Nephron progenitor cell (in vitro differentiated cells): ENCODE measurements around the gene TMEM108.

Experiments
- DNase-seq: peaks from one replicate; pipeline ENCODE4 v3.0.0; 2021
- H3K27ac Mint-ChIP-seq: 2 replicates; pipeline ENCODE4 v1.8.0; 2021; ENCODE audit warnings: mild to moderate bottlenecking, moderate library complexity, mixed read lengths
- H3K27me3 Mint-ChIP-seq: 2 replicates; pipeline ENCODE4 v1.8.0; 2021; ENCODE audit warnings: mild to moderate bottlenecking, low read depth, mixed read lengths; ENCODE audit not compliant: poor library complexity
- H3K36me3 Mint-ChIP-seq: 2 replicates; pipeline ENCODE4 v1.8.0; 2021; ENCODE audit warnings: low read depth, mixed read lengths
- H3K4me1 Mint-ChIP-seq: 2 replicates; pipeline ENCODE4 v1.8.0; 2021; ENCODE audit warnings: mixed read lengths
- H3K4me3 Mint-ChIP-seq: 2 replicates; pipeline ENCODE4 v1.8.0; 2021; ENCODE audit warnings: mild to moderate bottlenecking, moderate library complexity, mixed read lengths
- H3K9me3 Mint-ChIP-seq: 2 replicates; pipeline ENCODE4 v1.8.0; 2021; ENCODE audit warnings: mild to moderate bottlenecking, moderate library complexity, mixed read lengths
- TF ChIP-seq, protein P1 (sequence below): fragments of 200-600 bp; sonication (generic); IDR thresholded peaks from 2 replicates; pipeline ENCODE4 v1.5.0; 2021; ENCODE audit warnings: antibody characterized with exemption

Gene TMEM108

GRCh38 chr3:133058831-133059230, 20.6 kb downstream of the TMEM108 start:
- Mint-ChIP-seq H3K4me1 (peaks cover 44% of the 10 kb centered on the region), H3K9me3 (no peaks in the 10 kb centered on the region), H3K4me3 (no peak overlapping the region), H3K36me3 (no peaks in the 10 kb centered on the region), H3K27me3 (no peaks in the 10 kb centered on the region), H3K27ac (no peak overlapping the region)
- TF ChIP-seq, protein P1, sequence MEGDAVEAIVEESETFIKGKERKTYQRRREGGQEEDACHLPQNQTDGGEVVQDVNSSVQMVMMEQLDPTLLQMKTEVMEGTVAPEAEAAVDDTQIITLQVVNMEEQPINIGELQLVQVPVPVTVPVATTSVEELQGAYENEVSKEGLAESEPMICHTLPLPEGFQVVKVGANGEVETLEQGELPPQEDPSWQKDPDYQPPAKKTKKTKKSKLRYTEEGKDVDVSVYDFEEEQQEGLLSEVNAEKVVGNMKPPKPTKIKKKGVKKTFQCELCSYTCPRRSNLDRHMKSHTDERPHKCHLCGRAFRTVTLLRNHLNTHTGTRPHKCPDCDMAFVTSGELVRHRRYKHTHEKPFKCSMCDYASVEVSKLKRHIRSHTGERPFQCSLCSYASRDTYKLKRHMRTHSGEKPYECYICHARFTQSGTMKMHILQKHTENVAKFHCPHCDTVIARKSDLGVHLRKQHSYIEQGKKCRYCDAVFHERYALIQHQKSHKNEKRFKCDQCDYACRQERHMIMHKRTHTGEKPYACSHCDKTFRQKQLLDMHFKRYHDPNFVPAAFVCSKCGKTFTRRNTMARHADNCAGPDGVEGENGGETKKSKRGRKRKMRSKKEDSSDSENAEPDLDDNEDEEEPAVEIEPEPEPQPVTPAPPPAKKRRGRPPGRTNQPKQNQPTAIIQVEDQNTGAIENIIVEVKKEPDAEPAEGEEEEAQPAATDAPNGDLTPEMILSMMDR = no peak
- no peak for DNase-seq

DNA sequence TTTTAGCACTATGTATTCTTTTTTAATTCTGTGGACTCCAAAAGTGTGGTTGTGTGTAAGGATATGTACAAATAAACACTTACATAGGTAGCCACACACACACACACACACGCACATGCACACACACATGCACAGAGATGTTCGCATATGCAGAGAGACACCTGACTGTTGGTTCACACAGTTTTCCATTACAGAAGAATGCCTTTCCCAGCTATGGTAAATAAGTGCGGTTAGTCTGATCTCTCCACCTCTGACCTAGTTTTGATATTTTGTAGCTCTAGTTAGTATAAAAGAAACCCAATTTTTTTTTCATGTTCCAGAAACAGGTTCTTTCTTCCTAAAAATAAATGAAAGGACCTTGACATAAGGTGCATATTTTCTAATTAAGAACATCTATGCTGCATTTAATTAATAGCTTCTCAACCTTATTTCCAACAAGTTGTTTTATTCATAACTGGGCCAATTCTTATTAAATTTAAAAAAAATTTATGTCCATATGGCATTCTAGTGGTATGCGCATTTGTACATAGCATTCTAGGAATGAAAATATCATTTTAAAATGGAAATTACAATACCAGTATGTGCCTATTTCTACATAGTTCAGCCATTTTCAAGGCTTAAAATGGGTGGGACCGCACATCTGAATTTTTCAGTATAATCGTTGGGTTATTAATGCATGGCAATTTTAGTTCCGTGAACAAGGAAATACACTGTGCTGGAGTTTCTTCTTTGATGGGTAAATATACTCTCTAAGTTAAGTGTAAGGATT, 27.2 kb downstream of the TMEM108 start:
- TF ChIP-seq, protein P1 = no peak
- Mint-ChIP-seq H3K27me3 (peaks cover 12% of the 10 kb centered on the region), H3K9me3 (no peaks in the 10 kb centered on the region), H3K36me3 (no peaks in the 10 kb centered on the region), H3K4me3 (no peak overlapping the region), H3K27ac (no peak overlapping the region), H3K4me1 (no peaks in the 10 kb centered on the region)
- DNase-seq = no peak

DNA sequence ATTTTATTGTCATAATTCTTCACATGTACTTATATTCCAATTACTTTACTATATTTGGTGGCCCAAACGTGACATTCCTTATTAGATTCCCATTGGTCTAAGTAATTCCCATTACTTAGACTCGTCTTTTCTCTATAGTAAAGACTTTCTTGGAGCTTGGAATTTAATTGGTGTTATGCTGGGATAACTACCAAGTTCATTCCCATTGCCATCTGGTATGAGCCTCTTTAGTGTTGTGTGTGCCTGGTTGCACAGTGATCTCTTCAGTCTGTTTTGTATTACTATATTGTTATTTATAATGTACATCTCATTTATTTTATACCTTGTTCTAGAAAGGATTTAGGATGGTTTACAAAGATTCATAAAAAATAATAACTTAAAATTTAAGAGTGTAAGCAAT, 27.8 kb downstream of the TMEM108 start:
- Mint-ChIP-seq H3K36me3 (no peaks in the 10 kb centered on the region), H3K4me3 (no peak overlapping the region), H3K27me3 (peaks cover 12% of the 10 kb centered on the region), H3K9me3 (no peaks in the 10 kb centered on the region), H3K27ac (no peak overlapping the region), H3K4me1 (no peaks in the 10 kb centered on the region)
- DNase-seq = no peak
- TF ChIP-seq, protein P1 = no peak

GRCh38 chr3:133069556-133070286, 31.5 kb downstream of the TMEM108 start:
- Mint-ChIP-seq H3K9me3 (no peaks in the 10 kb centered on the region), H3K4me3 (no peak overlapping the region), H3K36me3 (no peaks in the 10 kb centered on the region), H3K27me3 (peaks cover 12% of the 10 kb centered on the region), H3K27ac (no peak overlapping the region), H3K4me1 (no peaks in the 10 kb centered on the region)
- TF ChIP-seq, protein P1 = no peak
- no peak for DNase-seq

DNA sequence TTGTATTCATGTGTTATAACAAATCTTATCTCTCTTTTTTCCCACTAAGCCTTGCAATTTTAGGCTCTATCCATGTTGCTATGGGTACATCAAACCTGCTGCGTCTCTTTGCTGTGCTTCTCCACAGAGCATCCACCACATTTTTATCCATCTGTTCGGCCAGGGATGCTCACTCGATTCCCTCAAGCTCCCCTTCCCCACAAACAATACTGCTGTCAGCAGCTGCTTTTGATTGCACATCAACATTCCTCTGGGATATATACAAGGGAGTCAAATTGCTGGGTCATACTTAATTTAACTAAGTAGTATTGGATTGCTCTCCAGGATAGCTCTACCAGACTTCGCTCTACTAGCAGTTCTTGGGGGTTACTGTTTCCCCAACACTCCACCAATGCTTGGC, 36.8 kb downstream of the TMEM108 start:
- H3K27ac Mint-ChIP-seq = no peak overlapping the region
- TF ChIP-seq, protein P1 = no peak

More for the DNA sequence above, 36.8 kb downstream of the TMEM108 start:
- no peak overlapping the region for H3K4me3 Mint-ChIP-seq
- DNase-seq = no peak
- H3K27me3 Mint-ChIP-seq = peaks cover 3% of the 10 kb centered on the region
- H3K36me3 Mint-ChIP-seq = no peaks in the 10 kb centered on the region
- no peaks in the 10 kb centered on the region for H3K9me3 Mint-ChIP-seq
- no peaks in the 10 kb centered on the region for H3K4me1 Mint-ChIP-seq
